HG03196 (cell line): Measurements from ENCODE around the gene OS9.
A peak's percentile ranks its signal among the peaks of the same experiment; 100 is the strongest.
"Not testable (repeated sequence)": the region's sequence is repeated elsewhere in the genome, so short reads cannot be mapped to it uniquely, and the experiment has no call there.

Experiments used
- ATAC-seq: cut with Tn5 transposase; IDR thresholded peaks from one replicate; pipeline ENCODE4 v1.9.1; 2021; ENCODE audit not compliant: unreplicated experiment

Gene OS9, protein sequence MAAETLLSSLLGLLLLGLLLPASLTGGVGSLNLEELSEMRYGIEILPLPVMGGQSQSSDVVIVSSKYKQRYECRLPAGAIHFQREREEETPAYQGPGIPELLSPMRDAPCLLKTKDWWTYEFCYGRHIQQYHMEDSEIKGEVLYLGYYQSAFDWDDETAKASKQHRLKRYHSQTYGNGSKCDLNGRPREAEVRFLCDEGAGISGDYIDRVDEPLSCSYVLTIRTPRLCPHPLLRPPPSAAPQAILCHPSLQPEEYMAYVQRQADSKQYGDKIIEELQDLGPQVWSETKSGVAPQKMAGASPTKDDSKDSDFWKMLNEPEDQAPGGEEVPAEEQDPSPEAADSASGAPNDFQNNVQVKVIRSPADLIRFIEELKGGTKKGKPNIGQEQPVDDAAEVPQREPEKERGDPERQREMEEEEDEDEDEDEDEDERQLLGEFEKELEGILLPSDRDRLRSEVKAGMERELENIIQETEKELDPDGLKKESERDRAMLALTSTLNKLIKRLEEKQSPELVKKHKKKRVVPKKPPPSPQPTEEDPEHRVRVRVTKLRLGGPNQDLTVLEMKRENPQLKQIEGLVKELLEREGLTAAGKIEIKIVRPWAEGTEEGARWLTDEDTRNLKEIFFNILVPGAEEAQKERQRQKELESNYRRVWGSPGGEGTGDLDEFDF

DNA sequence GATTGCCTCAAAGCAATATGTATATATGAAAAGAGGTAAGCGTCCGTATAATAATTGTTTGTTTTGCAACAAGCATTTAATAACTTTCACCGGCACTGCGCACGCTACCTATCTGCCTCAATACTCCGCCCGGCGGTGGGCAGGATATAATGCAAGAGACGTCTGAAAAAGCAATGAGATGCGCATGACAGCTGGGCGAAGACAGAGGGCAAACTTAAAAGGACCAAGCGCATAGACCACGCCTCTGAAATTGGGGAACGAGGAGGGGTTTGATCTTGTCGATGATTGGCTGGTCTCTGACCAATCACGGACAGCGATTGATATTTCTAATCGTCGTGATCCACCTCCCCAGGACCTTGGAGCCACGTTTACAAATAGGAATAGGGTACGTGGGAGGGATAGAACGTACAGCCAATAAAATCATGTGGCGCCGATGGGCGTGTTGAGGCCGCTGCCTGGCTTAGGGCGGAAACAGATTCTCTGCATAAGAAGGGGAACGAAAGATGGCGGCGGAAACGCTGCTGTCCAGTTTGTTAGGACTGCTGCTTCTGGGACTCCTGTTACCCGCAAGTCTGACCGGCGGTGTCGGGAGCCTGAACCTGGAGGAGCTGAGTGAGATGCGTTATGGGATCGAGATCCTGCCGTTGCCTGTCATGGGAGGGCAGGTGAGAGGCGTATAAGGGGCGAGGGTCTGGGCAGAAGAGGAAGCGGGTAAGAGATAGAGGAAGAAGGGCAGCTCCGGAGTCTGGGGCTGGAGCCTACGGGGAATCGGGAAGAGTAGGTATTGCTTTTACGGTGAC, at the start of gene OS9:
OS9 (plus strand) TSS at position 474 of the 800 bp plus-strand sequence; CDS start at position 504, 30 bp downstream.
- ATAC-seq, result peak; percentile 98

DNA sequence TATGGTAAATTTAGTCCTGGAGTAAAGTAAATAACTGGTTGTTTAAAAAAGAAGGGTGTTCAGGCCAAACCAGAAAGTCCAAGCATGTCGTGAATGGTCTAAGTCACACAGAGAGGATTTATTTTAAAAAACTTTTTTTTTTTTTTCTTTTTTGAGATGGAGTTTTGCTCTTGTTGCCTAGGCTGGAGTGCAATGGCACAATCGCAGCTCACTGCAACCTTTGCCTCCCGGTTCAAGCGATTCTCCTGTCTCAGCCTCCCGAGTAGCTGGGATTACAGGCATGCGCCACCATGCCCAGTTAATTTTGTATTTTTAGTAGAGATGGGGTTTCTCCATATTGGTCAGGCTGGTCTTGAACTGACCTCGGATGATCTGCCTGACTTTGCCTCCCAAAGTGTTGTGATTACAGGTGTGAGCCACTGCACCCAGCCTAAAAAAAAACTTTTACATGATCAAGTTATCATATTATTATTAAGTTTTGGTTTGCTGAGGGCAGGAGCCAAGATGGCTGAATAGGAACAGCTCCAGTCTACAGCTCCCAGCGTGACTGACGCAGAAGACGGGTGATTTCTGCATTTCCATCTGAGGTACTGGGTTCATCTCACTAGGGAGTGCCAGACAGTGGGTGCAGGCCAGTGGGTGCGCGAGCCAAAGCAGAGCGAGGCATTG, 47.8 kb upstream of the OS9 start:
- not testable (repeated sequence) for ATAC-seq

DNA sequence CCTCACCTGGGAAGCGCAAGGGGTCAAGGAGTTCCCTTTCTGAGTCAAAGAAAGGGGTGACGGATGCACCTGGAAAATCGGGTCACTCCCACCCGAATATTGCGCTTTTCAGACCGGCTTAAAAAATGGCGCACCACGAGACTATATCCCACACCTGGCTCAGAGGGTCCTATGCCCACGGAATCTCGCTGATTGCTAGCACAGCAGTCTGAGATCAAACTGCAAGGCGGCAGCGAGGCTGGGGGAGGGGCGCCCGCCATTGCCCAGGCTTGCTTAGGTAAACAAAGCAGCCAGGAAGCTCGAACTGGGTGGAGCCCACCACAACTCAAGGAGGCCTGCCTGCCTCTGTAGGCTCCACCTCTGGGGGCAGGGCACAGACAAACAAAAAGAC, 47.3 kb upstream of the OS9 start:
- not testable (repeated sequence) for ATAC-seq

DNA sequence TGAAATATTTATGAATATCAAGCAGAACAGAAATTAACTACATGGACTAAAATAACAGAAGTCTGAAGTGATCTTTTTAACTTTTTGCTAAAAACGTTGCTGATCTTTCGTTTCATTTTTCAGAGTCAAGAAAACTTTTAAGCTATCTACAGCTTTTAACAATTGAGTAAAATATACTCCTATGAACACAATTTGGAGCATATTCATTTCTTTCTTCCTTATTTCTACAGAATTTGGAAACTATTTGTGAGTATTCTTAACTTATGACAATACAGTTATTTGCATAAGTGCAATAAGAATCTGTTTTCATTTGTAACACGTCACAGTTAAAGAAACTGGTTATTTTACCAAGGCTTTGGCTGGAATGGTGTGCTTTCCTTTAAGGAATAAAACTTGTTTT, 39.9 kb upstream of the OS9 start:
- no peak for ATAC-seq

DNA sequence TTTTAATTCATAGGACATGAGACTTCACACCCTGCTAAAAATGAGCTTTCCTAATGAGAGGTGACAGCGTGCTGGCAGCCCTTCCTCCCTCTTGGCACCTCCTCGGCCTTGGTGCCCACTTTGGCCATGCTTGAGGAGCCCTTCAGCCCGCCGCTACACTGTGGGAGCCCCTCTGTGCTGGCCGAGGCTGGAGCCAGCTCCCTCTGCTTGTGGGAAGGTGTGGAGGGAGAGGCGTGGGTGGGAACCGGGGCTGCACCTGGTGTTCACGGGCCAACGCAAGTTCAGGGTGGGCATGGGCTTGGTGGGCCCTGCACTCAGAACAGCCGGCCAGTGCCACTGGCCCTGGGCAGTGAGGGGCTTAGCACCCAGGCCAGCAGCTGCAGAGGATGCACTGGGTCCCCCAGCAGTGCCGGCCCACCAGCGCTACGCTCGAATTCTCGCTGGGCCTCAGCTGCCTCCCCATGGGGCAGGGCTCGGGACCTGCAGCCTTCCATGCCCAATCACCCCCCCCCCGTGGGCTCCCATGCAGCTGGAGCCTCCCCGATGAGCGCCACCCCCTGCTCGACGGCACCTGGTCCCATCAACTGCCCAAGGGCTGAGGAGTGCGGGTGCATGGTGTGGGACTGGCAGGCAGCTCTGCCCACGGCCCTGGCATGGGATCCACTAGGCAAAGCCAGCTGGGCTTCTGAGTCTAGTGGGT, 38.2 kb upstream of the OS9 start:
- ATAC-seq, result no peak

DNA sequence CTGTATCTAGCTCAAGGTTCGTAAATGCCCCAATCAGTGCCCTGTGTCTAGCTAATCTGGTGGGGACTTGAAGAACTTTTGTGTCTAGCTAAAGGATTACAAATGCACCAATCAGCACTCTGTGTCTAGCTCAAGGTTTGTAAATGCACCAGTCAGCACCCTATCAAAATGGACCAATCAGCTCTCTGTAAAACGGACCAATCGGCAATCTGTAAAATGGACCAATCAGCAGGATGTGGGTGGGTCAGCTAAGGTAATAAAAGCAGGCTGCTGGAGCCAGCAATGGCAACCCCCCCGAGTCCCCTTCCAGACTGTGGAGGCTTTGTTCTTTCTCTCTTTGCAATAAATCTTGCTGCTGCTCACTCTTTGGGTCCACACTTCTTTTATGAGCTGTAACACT, 37.5 kb upstream of the OS9 start:
- not testable (repeated sequence) for ATAC-seq

DNA sequence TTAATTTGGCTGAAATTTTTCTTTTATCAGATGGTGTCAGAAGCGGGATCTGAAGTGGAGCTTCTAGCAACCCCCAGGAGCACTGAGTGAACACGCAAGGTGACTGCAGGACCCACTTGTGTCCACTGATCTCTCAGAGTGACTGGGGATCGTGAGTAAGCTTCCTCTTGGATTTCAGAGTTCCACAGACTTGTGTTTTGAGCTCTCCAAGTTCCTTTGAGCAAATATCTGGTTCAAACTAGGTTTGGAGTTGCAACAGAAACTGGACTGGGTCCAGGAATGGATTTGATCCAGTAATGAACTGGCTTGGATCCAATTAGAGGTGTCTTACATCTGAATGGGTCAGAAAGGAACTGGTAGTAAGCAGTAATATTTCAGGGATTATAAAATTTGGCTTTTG, 36.2 kb upstream of the OS9 start:
- ATAC-seq, result no peak

DNA sequence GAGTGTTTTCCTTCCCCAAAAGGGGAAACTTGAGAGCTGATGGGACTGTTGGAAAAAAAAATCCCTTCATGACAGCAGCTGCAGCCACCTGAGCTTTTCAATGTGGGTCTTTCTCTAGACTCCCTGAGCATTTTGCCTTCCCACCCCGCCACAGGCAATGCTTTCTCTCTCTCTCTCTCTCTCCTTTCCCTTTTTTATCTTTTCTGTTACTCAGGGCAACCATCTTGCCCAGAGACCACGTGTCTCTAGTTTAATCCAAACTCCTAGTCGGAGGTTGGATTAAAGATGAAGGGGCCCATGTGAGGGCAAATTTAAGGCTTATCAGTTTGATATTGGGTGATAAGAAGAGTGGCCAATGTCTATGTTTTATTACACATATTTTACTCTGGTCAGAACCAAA, 35.0 kb upstream of the OS9 start:
- ATAC-seq, result no peak

DNA sequence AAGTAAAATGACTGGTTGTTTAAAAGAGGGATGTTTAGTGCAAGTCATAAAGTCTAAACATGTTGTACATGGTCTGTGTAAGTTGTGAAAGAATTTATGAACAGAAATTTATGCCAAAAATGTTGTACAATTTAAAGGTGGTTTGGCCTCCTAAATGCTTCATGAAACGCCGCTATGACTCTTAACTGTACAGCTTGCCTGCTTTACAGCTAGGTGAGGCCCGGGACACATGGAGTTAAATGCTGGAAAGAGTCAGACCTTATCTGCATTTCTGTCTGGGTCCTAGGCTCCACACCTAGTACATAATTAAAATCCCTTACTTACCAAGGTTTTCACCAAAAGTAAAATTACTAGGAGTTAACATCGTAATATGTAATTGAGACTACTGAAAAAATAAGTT, 32.6 kb upstream of the OS9 start:
- ATAC-seq, result no peak

DNA sequence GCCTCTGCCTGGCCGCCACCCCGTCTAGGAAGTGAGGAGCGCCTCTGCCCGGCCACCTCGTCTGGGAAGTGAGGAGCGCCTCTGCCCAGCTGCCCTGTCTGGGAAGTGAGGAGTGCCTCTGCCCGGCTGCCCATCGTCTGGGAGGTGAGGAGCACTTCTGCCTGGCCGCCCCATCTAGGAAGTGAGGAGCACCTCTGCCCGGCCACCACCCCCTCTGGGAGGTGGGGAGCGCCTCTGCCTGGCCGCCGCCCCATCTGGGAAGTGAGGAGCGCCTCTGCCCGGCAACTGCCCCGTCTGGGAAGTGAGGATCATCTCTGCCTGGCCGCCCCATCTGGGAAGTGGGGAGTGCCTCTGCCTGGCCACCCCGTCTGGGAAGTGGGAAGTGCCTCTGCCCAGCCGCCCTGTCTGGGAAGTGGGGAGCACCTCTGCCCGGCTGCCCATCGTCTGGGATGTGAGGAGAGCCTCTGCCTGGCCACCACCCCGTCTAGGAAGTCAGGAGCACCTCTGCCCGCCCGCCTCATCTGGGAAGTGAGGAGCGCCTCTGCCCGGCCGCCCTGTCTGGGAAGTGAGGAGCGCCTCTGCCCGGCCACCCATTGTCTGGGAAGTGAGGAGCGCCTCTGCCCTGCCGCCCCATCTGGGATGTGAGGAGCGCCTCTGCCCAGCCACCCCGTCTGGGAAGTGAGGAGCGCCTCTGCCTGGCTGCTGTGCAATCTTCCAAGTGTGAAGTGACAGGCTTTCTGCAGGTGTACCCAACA, 28.7 kb upstream of the OS9 start:
- ATAC-seq, result not testable (repeated sequence)

DNA sequence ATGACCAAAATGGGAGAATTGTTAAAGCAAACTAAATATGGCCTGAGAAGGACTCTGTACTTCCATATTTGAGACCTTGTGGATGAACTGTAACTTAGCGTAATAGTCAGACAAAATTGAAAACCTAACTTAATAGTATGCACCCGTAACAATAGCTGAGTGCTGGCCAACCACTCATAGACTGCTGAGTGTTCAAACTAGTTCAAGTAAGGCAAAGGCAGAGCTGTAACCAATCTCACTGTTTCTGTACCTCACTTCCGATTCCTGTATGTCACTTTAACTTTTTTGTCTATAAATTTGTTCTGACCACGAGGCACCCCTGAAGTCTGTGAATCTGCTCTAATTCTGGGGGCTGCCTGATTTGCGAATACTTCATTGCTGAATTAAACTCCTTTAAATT, 27.0 kb upstream of the OS9 start:
- no peak for ATAC-seq

DNA sequence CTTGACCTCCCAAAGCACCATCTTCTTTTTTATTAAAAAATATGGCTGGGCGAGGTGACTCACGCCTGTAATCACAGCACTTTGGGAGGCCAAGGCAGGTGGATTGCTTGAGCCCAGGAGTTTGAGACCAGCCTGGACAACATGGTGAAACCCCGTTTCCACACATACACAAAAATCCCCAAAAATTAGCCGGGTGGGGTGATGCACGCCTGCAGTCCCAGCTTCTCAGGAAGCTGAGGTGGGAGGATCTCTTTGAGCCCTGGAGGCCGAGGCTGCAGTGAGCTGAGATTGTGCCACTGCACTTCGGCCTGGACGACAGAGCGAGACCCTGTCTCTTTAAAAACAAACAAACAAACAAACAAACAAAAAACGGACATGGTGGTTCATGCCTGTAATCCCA, 24.2 kb upstream of the OS9 start:
- ATAC-seq, result not testable (repeated sequence)

DNA sequence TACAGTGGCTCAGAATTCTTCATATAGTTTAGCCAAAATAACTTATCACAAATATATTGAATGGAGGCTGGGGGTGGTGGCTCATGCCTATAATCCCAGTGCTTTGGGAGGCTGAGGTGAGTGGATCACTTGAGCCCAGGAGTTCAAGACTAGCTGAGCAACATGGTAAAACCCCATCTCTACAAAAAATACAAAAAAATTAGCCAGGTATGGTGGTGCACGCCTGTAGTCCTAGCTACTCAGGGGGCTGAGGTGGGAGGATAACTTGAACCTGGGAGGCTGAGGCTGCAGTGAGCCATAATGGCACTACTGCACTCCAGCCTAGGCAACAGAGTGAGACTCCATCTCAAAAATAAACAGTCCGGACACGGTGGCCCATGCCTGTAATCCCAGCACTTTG, 22.1 kb upstream of the OS9 start:
- not testable (repeated sequence) for ATAC-seq

DNA sequence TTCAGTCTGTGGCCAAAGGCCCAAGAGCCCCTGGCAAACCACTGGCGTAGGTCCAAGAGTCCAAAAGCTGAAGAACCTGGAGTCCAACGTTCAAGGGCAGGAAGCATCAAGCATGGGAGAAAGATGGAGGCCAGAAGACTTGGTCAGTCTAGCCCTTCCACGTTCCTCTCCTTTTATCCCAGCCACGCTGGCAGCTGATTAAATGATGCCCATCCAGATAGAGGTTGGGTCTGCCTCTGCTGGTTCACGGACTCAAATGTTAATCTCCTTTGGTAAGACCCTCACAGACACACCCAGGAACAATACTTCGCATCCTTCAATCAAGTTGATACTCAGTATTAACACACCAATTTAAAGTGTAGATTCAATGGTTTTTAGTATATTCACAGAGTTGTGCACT, 21.1 kb upstream of the OS9 start:
- no peak for ATAC-seq

DNA sequence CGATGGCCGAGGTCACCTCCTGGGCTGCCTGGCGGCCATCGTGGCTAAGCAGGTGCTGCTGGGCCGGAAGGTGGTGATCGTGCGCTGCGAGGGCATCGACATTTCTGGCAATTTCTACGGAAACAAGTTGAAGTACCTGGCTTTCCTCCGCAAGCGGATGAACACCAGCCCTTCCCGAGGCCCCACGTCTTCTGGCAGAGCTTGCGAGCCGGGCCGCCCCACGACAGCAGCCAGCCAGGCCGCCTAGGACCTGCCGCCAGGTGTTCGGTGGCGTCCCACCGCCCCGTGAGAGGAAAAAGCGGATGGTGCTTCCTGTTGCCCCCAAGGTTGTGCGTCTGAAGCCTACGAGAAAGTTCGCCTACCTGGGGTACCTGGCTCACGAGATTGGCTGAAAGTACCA, 19.2 kb upstream of the OS9 start:
- ATAC-seq, result no peak

DNA sequence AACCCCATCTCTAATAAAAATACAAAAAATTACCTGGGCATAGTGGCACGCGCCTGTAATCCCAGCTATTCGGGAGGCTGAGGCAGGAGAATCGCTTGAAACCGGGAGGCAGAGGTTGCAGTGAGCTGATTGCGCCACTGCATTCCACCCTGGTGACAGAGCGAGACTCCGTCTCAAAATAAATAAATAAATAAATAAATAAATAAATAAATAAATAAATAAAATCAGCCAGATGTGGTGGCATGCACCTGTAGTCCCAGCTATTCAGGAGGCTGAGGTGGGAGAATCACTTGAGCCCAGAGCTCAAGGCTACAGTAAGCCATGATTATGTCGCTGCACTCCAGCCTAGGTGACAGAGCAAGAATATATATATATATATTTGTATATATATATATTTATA, 16.0 kb upstream of the OS9 start:
- not testable (repeated sequence) for ATAC-seq

DNA sequence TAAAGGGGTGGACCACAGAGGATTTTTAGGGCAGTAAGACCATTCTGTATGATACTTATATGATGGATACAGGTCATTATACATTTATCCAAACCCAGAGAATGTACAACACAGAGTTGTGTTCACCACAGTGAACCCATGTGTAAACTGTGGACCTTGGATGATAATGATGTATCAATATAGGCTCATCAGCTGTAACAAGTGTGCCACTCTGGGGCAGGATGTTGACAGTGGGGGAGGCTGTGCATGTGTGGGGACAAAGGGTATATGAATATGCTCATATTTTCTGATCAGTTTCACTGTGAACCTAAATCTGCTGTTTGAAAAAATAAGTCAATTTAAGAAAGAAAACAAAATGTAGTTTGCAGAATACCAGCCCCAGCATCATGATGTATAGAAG, 14.2 kb upstream of the OS9 start:
- ATAC-seq, result no peak

DNA sequence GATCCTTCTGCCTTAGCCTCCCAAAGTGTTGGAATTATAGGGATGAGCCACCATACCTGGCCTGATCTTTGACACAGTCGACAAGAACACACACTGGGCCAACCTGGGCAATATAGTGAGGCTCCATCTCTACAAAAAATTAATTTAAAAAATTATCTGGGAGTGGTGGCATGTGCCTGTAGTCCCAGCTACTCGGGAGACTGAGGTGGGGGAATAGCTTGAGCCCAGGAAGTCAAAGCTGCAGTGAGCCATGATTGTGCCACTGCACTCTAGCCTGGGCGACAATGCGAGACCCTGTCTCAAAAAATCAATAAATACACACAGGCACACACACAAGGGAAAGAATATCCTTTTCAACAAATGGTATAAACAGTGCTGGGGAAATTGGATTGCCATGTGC, 6.1 kb upstream of the OS9 start:
- no peak for ATAC-seq

DNA sequence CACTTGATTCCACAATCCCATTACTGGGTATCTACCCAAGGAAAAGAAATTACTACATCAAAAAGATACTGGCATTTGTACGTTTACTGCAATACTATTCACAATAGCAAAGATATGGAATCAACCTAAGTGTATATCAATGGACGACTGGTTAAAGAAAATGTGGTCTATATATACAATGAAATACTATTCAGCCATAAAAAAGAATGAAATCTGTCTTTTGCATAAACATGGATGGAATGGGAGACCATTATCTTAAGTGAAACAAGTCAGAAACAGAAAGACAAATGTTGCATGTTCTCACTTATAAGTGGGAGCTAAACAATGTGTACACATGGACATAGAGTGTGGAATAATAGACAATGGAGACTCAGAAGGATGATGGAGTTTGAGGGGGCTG, 5.0 kb upstream of the OS9 start:
- ATAC-seq, result no peak

DNA sequence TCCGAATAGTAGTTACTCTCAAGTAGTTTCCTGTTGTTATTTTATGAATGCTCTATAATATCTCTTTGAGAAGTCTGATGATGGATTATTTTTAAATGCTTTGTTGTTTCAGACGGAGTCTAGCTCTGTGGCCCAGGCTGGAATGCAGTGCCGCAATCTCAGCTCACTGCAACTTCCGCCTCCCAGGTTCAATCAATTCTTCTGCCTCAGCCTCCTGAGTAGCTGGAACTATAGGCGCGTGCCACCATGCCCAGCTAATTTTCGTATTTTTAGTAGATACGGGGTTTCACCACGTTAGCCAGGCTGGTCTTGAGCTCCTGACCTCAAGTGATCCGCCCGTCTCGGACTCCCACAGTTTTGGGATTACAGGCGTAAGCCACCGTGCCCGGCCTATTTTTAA, 1.4 kb upstream of the OS9 start:
- no peak for ATAC-seq
